Epithelial cell of esophagus (primary cell): ENCODE data around the gene IGSF3.

ENCODE experiments used
- DNase-seq: peaks from one replicate; pipeline ENCODE4 v3.0.0; 2010; ENCODE audit warnings: low read depth
- H3K4me3 ChIP-seq: 2 replicates; pipeline ENCODE4 v1.5.1; 2011; ENCODE audit warnings: mild to moderate bottlenecking, low read length, control low read depth
- CTCF ChIP-seq: IDR thresholded peaks from 2 replicates; pipeline ENCODE4 v1.5.1; 2011; ENCODE audit warnings: low read depth, mild to moderate bottlenecking, low read length, control low read depth, inconsistent platforms; ENCODE audit not compliant: insufficient read depth; ENCODE audit errors: missing control alignments

IGSF3 gene

GRCh38 chr1:116546354-116546977 lies 121.1 kb downstream of the IGSF3 start:
- no peak for TF ChIP-seq CTCF
- H3K4me3 ChIP-seq: no peak overlapping the region
- DNase-seq: no peak

- no peak for DNase-seq
- no peak for TF ChIP-seq CTCF
- H3K4me3 ChIP-seq: no peak overlapping the region
These were observed 122.2 kb downstream of the IGSF3 start for GRCh38 chr1:116545359-116545705.

- peak; percentile 39 for DNase-seq
- TF ChIP-seq CTCF: no peak
- H3K4me3 ChIP-seq: no peak overlapping the region
These were observed 122.8 kb downstream of the IGSF3 start for GRCh38 chr1:116544588-116545358.

GRCh38 chr1:116540088-116540487 lies 127.4 kb downstream of the IGSF3 start:
- TF ChIP-seq CTCF: no peak
- H3K4me3 ChIP-seq: no peak overlapping the region
- peak; percentile 21 for DNase-seq

- no peak for TF ChIP-seq CTCF
- H3K4me3 ChIP-seq: no peak overlapping the region
- peak; percentile 85 for DNase-seq
These were observed 129.0 kb downstream of the IGSF3 start for GRCh38 chr1:116538544-116538943.

GRCh38 chr1:116537898-116538297 lies 129.6 kb downstream of the IGSF3 start:
- H3K4me3 ChIP-seq: no peak overlapping the region
- no peak for TF ChIP-seq CTCF
- no peak for DNase-seq
